Panc1 (cell line): Measurements from ENCODE around the gene GLI3. TPM values are rescaled to one million over a fixed set of nuclear protein-coding genes. Genes with fewer than 3 reads are reported as not detected.

Experiments used
- ATAC-seq: fragments of 200-7000 bp; cut with Tn5 transposase; 2 replicates; pipeline ENCODE4 v1.9.1; 2020; ENCODE audit warnings: mild to moderate bottlenecking, moderate library complexity
- BruUV-seq: library from RNA; stranded (reverse); fragments of 400-500 nt; replicated peaks from 2 replicates; lab custom pipeline; 2021; lab: Mats Ljungman, UMichigan
- CTCF ChIA-PET: fragments of 300-600 bp; sonication (Branson Sonifier 250); formaldehyde crosslinking; loops from one replicate; lab custom pipeline; 2022; ENCODE audit warnings: antibody characterized with exemption; lab: Charles Lee
- POLR2A ChIA-PET: fragments of 300-600 bp; sonication (Branson Sonifier 250); formaldehyde crosslinking; loops from one replicate; lab custom pipeline; 2022; ENCODE audit warnings: antibody characterized with exemption; lab: Charles Lee
- DNase-seq: peaks from one replicate; pipeline ENCODE4 v3.0.0-alpha.2; 2010; ENCODE audit warnings: low read depth, low spot score
- H3K27ac ChIP-seq: 2 replicates; pipeline ENCODE4 v1.5.1; 2011; ENCODE audit warnings: mild to moderate bottlenecking, low read length, inconsistent platforms
- H3K27me3 ChIP-seq: fragments of 200-500 bp; sonication (Bioruptor generic); 2 replicates; pipeline ENCODE4 v1.6.0; 2014; ENCODE audit warnings: low read length, inconsistent platforms; ENCODE audit not compliant: control insufficient read depth, insufficient read depth
- H3K36me3 ChIP-seq: fragments of 200-500 bp; sonication (Bioruptor generic); 2 replicates; pipeline ENCODE4 v1.5.1; 2014; ENCODE audit warnings: inconsistent platforms, mild to moderate bottlenecking, low read length, moderate library complexity; ENCODE audit not compliant: control insufficient read depth, insufficient read depth
- H3K4me1 ChIP-seq: 2 replicates; pipeline ENCODE4 v1.5.1; 2011; ENCODE audit warnings: inconsistent platforms, mild to moderate bottlenecking, low read length, moderate library complexity; ENCODE audit not compliant: control insufficient read depth, insufficient read depth
- H3K4me3 ChIP-seq, 2 experiments: 2 replicates each; pipeline ENCODE4 v1.5.1; 2011 to 2012; ENCODE audit warnings: low read depth in 2 of 2, low read length in 2 of 2, mild to moderate bottlenecking in 2 of 2, inconsistent platforms in 1 of 2, moderate library complexity in 1 of 2
- H3K9me3 ChIP-seq: fragments of 200-500 bp; sonication (Bioruptor generic); 2 replicates; pipeline ENCODE4 v1.5.1; 2014; ENCODE audit warnings: low read depth, mild to moderate bottlenecking, inconsistent platforms, low read length, moderate library complexity; ENCODE audit not compliant: control insufficient read depth, insufficient read depth
- CTCF ChIP-seq: fragments of 450-650 bp; IDR thresholded peaks from 2 replicates; pipeline ENCODE4 v1.5.1; 2017; ENCODE audit warnings: mild to moderate bottlenecking
- POLR2AphosphoS5 ChIP-seq: IDR thresholded peaks from 2 replicates; pipeline ENCODE4 v1.6.1; 2012; ENCODE audit warnings: mild to moderate bottlenecking, low read depth, low read length, moderate library complexity
- REST ChIP-seq, 2 experiments: IDR thresholded peaks; 2 replicates each; pipeline ENCODE4 v1.6.1; 2011 to 2012; ENCODE audit warnings: low read depth in 2 of 2, control low read depth in 1 of 2, low read length in 1 of 2, mild to moderate bottlenecking in 1 of 2, moderate library complexity in 1 of 2; ENCODE audit not compliant: insufficient read depth in 1 of 2
- SIN3A ChIP-seq: IDR thresholded peaks from 2 replicates; pipeline ENCODE4 v1.6.1; 2012; ENCODE audit warnings: low read depth, mild to moderate bottlenecking, low read length, moderate library complexity, borderline replicate concordance; ENCODE audit not compliant: insufficient read depth
- TCF7L2 ChIP-seq: IDR thresholded peaks from 2 replicates; pipeline ENCODE4 v1.6.1; 2011; ENCODE audit warnings: mild to moderate bottlenecking, low read depth, low read length, inconsistent platforms
- in situ Hi-C: cut with HindIII; loops from 2 replicates; pipeline ENCODE4 v1.10.0; 2016; ENCODE audit warnings: low sequenced_read_pairs, low pct_unique_long_range_greater_than_20kb
- intact Hi-C: fragments of 100-400 bp; cut with micrococcal nuclease; formaldehyde crosslinking; loops from one replicate; pipeline ENCODE4 v1.10.0; 2022; ENCODE audit not compliant: unreplicated experiment
- total RNA-seq: library from RNA; stranded (reverse); gene quantifications from one replicate; pipeline ENCODE4 v1.2.1, GENCODE V29; 2021; ENCODE audit not compliant: unreplicated experiment

Gene GLI3
- total RNA-seq, 1 experiment from 2014 or later: 3.7 TPM

GRCh38 chr7:42091461-42092291 lies 145.3 kb downstream of the GLI3 start:
- no peaks in the 10 kb centered on the region for H3K36me3 ChIP-seq
- no peak overlapping the region for H3K4me3 ChIP-seq
- ATAC-seq (peak; percentile 83), DNase-seq (no peak)
- peaks cover 16% of the 10 kb centered on the region for H3K4me1 ChIP-seq
- no peaks in the 10 kb centered on the region for H3K9me3 ChIP-seq
- POLR2A ChIA-PET: no interaction called here
- no peaks in the 10 kb centered on the region for H3K27me3 ChIP-seq
- in situ Hi-C loops: no loop called here
- intact Hi-C loops: no loop called here
- TF ChIP-seq CTCF (no peak), SIN3A (no peak), POLR2AphosphoS5 (peak; percentile 74), REST (IDR thresholded peaks at IDR 0.05; ENCODE audit: insufficient read depth in 1 of 2, low read depth in 2 of 2, low read length in 1 of 2) (no peak), TCF7L2 (peak; percentile 85)
- CTCF ChIA-PET: interaction anchor here (0.5 kb wide), 1 partner anchor 1863 kb away, joined by 6 read pairs; no protein-coding TSS in a partner anchor
- BruUV-seq: no TSS peak
- peak overlapping the region; percentile 24; the same call in 1 of the 2 replicates for H3K27ac ChIP-seq

GRCh38 chr7:42090806-42091205 lies 146.2 kb downstream of the GLI3 start:
- TF ChIP-seq TCF7L2 (no peak), REST (IDR thresholded peaks at IDR 0.05; ENCODE audit: insufficient read depth in 1 of 2, low read depth in 2 of 2, low read length in 1 of 2) (no peak), CTCF (no peak), SIN3A (no peak), POLR2AphosphoS5 (no peak)
- H3K9me3 ChIP-seq: no peaks in the 10 kb centered on the region
- intact Hi-C loops (no loop called here), in situ Hi-C loops (no loop called here)
- no peak for ATAC-seq
- peak overlapping the region; percentile 24; the same call in 1 of the 2 replicates for H3K27ac ChIP-seq
- BruUV-seq: no TSS peak
- no peak for DNase-seq
- ChIA-PET POLR2A (no interaction called here), CTCF (no interaction called here)
- H3K27me3 ChIP-seq: no peaks in the 10 kb centered on the region
- H3K4me1 ChIP-seq: peaks cover 13% of the 10 kb centered on the region
- no peaks in the 10 kb centered on the region for H3K36me3 ChIP-seq
- H3K4me3 ChIP-seq: no peak overlapping the region
